ENCODE measurements around the gene MORC4.

DNA sequence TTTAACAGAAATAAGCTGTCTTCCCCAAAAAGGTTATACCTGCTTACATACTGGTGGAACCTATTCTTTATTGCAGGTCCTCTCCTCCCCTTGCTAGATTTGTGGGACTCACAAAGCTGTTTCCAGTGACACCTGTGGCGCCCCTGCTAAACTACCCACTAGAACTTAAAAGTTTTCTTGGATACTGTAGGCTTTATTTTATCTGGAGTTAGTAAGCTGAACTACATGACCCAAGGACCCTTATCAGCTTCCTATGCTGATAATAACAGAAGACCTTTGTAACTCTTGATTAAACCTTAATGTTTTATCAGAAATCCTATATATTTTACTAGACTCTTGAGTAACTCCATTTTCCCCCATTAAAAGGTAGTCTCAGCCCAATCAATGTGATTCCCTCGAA, 47.5 kb downstream of the MORC4 start:
- TF ChIP-seq, protein P1, sequence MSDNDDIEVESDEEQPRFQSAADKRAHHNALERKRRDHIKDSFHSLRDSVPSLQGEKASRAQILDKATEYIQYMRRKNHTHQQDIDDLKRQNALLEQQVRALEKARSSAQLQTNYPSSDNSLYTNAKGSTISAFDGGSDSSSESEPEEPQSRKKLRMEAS (IDR thresholded peaks at IDR 0.05; ENCODE audit: low read depth): no peak
- TF ChIP-seq POLR2AphosphoS5 (IDR thresholded peaks at IDR 0.05; ENCODE audit: low read depth, low read length) (no peak), RCOR1 (IDR thresholded peaks at IDR 0.05; ENCODE audit: low read length) (no peak), SIN3A (IDR thresholded peaks at IDR 0.05; ENCODE audit: borderline replicate concordance, low read depth, low read length) (no peak), EP300 (IDR thresholded peaks at IDR 0.05; ENCODE audit: borderline replicate concordance in 1 of 2, low read depth in 1 of 2, low read length in 1 of 2) (no peak), SMC3 (IDR thresholded peaks at IDR 0.05; ENCODE audit: low read depth, low read length) (no peak), RAD21 (IDR thresholded peaks at IDR 0.05; ENCODE audit: low read length) (no peak)
- TF ChIP-seq, protein P2, sequence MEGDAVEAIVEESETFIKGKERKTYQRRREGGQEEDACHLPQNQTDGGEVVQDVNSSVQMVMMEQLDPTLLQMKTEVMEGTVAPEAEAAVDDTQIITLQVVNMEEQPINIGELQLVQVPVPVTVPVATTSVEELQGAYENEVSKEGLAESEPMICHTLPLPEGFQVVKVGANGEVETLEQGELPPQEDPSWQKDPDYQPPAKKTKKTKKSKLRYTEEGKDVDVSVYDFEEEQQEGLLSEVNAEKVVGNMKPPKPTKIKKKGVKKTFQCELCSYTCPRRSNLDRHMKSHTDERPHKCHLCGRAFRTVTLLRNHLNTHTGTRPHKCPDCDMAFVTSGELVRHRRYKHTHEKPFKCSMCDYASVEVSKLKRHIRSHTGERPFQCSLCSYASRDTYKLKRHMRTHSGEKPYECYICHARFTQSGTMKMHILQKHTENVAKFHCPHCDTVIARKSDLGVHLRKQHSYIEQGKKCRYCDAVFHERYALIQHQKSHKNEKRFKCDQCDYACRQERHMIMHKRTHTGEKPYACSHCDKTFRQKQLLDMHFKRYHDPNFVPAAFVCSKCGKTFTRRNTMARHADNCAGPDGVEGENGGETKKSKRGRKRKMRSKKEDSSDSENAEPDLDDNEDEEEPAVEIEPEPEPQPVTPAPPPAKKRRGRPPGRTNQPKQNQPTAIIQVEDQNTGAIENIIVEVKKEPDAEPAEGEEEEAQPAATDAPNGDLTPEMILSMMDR (IDR thresholded peaks at IDR 0.05): no peak
